Calu3 (cell line): ENCODE measurements around the gene AIDA. TPM values are rescaled to one million over a fixed set of nuclear protein-coding genes. Genes with fewer than 3 reads are reported as not detected.
"Not testable (repeated sequence)": the region's sequence is repeated elsewhere in the genome, so short reads cannot be mapped to it uniquely, and the experiment has no call there.

ENCODE experiments used
- BruUV-seq: library from RNA; stranded (reverse); fragments of 400-500 nt; replicated peaks from 2 replicates; lab custom pipeline; 2021; lab: Mats Ljungman, UMichigan
- CTCF ChIA-PET: fragments of 300-600 bp; sonication (Branson Sonifier 250); formaldehyde crosslinking; loops from one replicate; lab custom pipeline; 2022; ENCODE audit warnings: antibody characterized with exemption; lab: Charles Lee
- DNase-seq: peaks from one replicate; pipeline ENCODE4 v3.0.0; 2022
- H3K27ac Mint-ChIP-seq: one replicate; pipeline ENCODE4 v1.8.0; 2022; ENCODE audit warnings: mixed read lengths; ENCODE audit not compliant: unreplicated experiment
- H3K27me3 Mint-ChIP-seq: one replicate; pipeline ENCODE4 v1.8.0; 2022; ENCODE audit warnings: mixed read lengths; ENCODE audit not compliant: unreplicated experiment
- H3K36me3 Mint-ChIP-seq: one replicate; pipeline ENCODE4 v1.8.0; 2022; ENCODE audit warnings: mild to moderate bottlenecking, moderate library complexity, mixed read lengths; ENCODE audit not compliant: insufficient read depth, unreplicated experiment
- H3K4me1 Mint-ChIP-seq: one replicate; pipeline ENCODE4 v1.8.0; 2022; ENCODE audit warnings: mild to moderate bottlenecking, low read depth, mixed read lengths; ENCODE audit not compliant: unreplicated experiment
- H3K4me3 Mint-ChIP-seq: one replicate; pipeline ENCODE4 v1.8.0; 2022; ENCODE audit warnings: mild to moderate bottlenecking, low read depth, moderate library complexity, mixed read lengths; ENCODE audit not compliant: unreplicated experiment
- H3K9me3 Mint-ChIP-seq: one replicate; pipeline ENCODE4 v1.8.0; 2022; ENCODE audit warnings: low read depth, mixed read lengths; ENCODE audit not compliant: unreplicated experiment
- CTCF ChIP-seq: fragments of 200-600 bp; IDR thresholded peaks from one replicate; pipeline ENCODE4 v1.8.0; 2022; ENCODE audit warnings: antibody characterized with exemption; ENCODE audit not compliant: unreplicated experiment
- intact Hi-C: fragments of 100-400 bp; cut with micrococcal nuclease; formaldehyde crosslinking; loops from one replicate; pipeline ENCODE4 v1.10.0; 2022; ENCODE audit not compliant: unreplicated experiment
- total RNA-seq: library from RNA; stranded (reverse); gene quantifications from 2 replicates; pipeline ENCODE4 v1.2.3, GENCODE V29; 2022

AIDA gene
- total RNA-seq, 1 experiment from 2014 or later = 46.2 TPM

- no peak for TF ChIP-seq CTCF
- H3K4me3 Mint-ChIP-seq = no peak overlapping the region
- no peaks in the 10 kb centered on the region for H3K36me3 Mint-ChIP-seq
- CTCF ChIA-PET = interaction anchor here (1.0 kb wide), 1 partner anchor 340 kb away, joined by 3 read pairs; no protein-coding TSS in a partner anchor
- H3K27me3 Mint-ChIP-seq = peaks cover 20% of the 10 kb centered on the region
- no peak for DNase-seq
- intact Hi-C loops = no loop called here
- no peaks in the 10 kb centered on the region for H3K4me1 Mint-ChIP-seq
- no peak overlapping the region for H3K27ac Mint-ChIP-seq
- H3K9me3 Mint-ChIP-seq = no peaks in the 10 kb centered on the region
- BruUV-seq = no TSS peak
These were observed 37.6 kb upstream of the AIDA start for GRCh38 chr1:222749927-222750326.

GRCh38 chr1:222741630-222742457, 29.6 kb upstream of the AIDA start:
- intact Hi-C loops, H3K36me3 Mint-ChIP-seq: not testable (repeated sequence)
- CTCF ChIA-PET = interaction anchor here (0.8 kb wide), 1 partner anchor 27 kb away, joined by 3 read pairs; no protein-coding TSS in a partner anchor

GRCh38 chr1:222739929-222740328, 27.6 kb upstream of the AIDA start:
- intact Hi-C loops = loop anchor here (2.0 kb wide), 1 partner anchor 45 kb away; no protein-coding TSS in a partner anchor
- H3K4me3 Mint-ChIP-seq = no peak overlapping the region
- H3K36me3 Mint-ChIP-seq = no peaks in the 10 kb centered on the region
- DNase-seq = no peak
- H3K9me3 Mint-ChIP-seq = no peaks in the 10 kb centered on the region
- no peaks in the 10 kb centered on the region for H3K4me1 Mint-ChIP-seq
- no peak overlapping the region for H3K27ac Mint-ChIP-seq
- H3K27me3 Mint-ChIP-seq = no peaks in the 10 kb centered on the region
- BruUV-seq = no TSS peak
- TF ChIP-seq CTCF = no peak
- CTCF ChIA-PET = interaction anchor here (0.5 to 1.0 kb wide), 3 partner anchors 341 to 1717 kb away, joined by 3 to 4 read pairs (median 3); no protein-coding TSS in a partner anchor

More at GRCh38 chr1:222741630-222742457, 29.6 kb upstream of the AIDA start:
- not testable (repeated sequence) for BruUV-seq, H3K4me1 Mint-ChIP-seq, H3K9me3 Mint-ChIP-seq, H3K27ac Mint-ChIP-seq, H3K4me3 Mint-ChIP-seq, DNase-seq
- peaks cover 10% of the 10 kb centered on the region for H3K27me3 Mint-ChIP-seq

- no peaks in the 10 kb centered on the region for H3K27me3 Mint-ChIP-seq
- no peaks in the 10 kb centered on the region for H3K36me3 Mint-ChIP-seq
- CTCF ChIA-PET = interaction anchor here (0.5 to 1.4 kb wide), 5 partner anchors 31 to 1718 kb away, joined by 3 to 4 read pairs (median 3); no protein-coding TSS in a partner anchor
- no peaks in the 10 kb centered on the region for H3K9me3 Mint-ChIP-seq
- intact Hi-C loops = loop anchor here (2.0 kb wide), 1 partner anchor 45 kb away; no protein-coding TSS in a partner anchor
- no peaks in the 10 kb centered on the region for H3K4me1 Mint-ChIP-seq
- no TSS peak for BruUV-seq
- H3K4me3 Mint-ChIP-seq = no peak overlapping the region
- no peak for TF ChIP-seq CTCF
- DNase-seq = no peak
- no peak overlapping the region for H3K27ac Mint-ChIP-seq
These were observed 27.2 kb upstream of the AIDA start for GRCh38 chr1:222739465-222739864.
